IgD-negative memory B cell (primary cell): ENCODE data around the gene SASH1. TPM values are rescaled to one million over a fixed set of nuclear protein-coding genes. Genes with fewer than 3 reads are reported as not detected.

Source experiments
- H3K27ac Mint-ChIP-seq, 3 donors: one replicate each; pipeline ENCODE4 v1.8.0; 2020 to 2022; ENCODE audit warnings: mild to moderate bottlenecking in 3 of 3, mixed read lengths in 3 of 3, moderate library complexity in 1 of 3
- H3K27me3 Mint-ChIP-seq: one replicate; pipeline ENCODE4 v1.8.0; 2021; ENCODE audit warnings: mixed read lengths
- H3K36me3 Mint-ChIP-seq: one replicate; pipeline ENCODE4 v1.8.0; 2020; ENCODE audit warnings: mild to moderate bottlenecking, mixed read lengths
- H3K4me1 Mint-ChIP-seq, 3 donors: one replicate each; pipeline ENCODE4 v1.8.0; 2020 to 2022; ENCODE audit warnings: mixed read lengths in 3 of 3, mild to moderate bottlenecking in 1 of 3
- H3K4me3 Mint-ChIP-seq, 4 donors: one replicate each; pipeline ENCODE4 v1.8.0; 2020 to 2022; ENCODE audit warnings: mild to moderate bottlenecking in 4 of 4, mixed read lengths in 4 of 4, moderate library complexity in 3 of 4
- H3K9me3 Mint-ChIP-seq, 3 donors: one replicate each; pipeline ENCODE4 v1.8.0; 2020 to 2021; ENCODE audit warnings: mixed read lengths in 3 of 3, mild to moderate bottlenecking in 1 of 3
- polyA plus RNA-seq: library from polyadenylated mRNA; unstranded; fragments of 300-500 nt; fragmentation: Illumina TruSeq; gene quantifications from one replicate; pipeline ENCODE4 v1.2.3, GENCODE V29; 2021

SASH1 gene
- polyA plus RNA-seq, 1 donor from 2014 or later, result 0.55 TPM

GRCh38 chr6:148396411-148396810 lies 53.8 kb downstream of the SASH1 start:
- H3K9me3 Mint-ChIP-seq, result no peaks in the 10 kb centered on the region
- H3K27me3 Mint-ChIP-seq, result peaks cover 8% of the 10 kb centered on the region
- H3K36me3 Mint-ChIP-seq, result peaks cover 5% of the 10 kb centered on the region
- no peak overlapping the region for H3K4me3 Mint-ChIP-seq
- no peak overlapping the region for H3K27ac Mint-ChIP-seq
- no peaks in the 10 kb centered on the region for H3K4me1 Mint-ChIP-seq

- Mint-ChIP-seq H3K4me1 (no peaks in the 10 kb centered on the region), H3K27me3 (peaks cover 8% of the 10 kb centered on the region)
Observed at GRCh38 chr6:148396926-148397325, 54.3 kb downstream of the SASH1 start.

GRCh38 chr6:148398244-148398643 lies 55.6 kb downstream of the SASH1 start:
- peaks cover 4% of the 10 kb centered on the region for H3K36me3 Mint-ChIP-seq
- H3K4me3 Mint-ChIP-seq, result no peak overlapping the region

More at GRCh38 chr6:148396926-148397325, 54.3 kb downstream of the SASH1 start:
- no peak overlapping the region for H3K27ac Mint-ChIP-seq
- no peaks in the 10 kb centered on the region for H3K9me3 Mint-ChIP-seq
- H3K36me3 Mint-ChIP-seq, result peaks cover 5% of the 10 kb centered on the region
- H3K4me3 Mint-ChIP-seq, result no peak overlapping the region

GRCh38 chr6:148398678-148399077 lies 56.0 kb downstream of the SASH1 start:
- Mint-ChIP-seq H3K9me3 (no peaks in the 10 kb centered on the region), H3K27me3 (peaks cover 9% of the 10 kb centered on the region), H3K4me1 (no peaks in the 10 kb centered on the region), H3K4me3 (no peak overlapping the region), H3K27ac (peak overlapping the region in 1 of 3 donors; percentile 8), H3K36me3 (peaks cover 4% of the 10 kb centered on the region)

More at GRCh38 chr6:148398244-148398643, 55.6 kb downstream of the SASH1 start:
- Mint-ChIP-seq H3K9me3 (no peaks in the 10 kb centered on the region), H3K27me3 (peaks cover 8% of the 10 kb centered on the region), H3K4me1 (no peaks in the 10 kb centered on the region), H3K27ac (no peak overlapping the region)

- Mint-ChIP-seq H3K36me3 (no peaks in the 10 kb centered on the region), H3K9me3 (no peaks in the 10 kb centered on the region)
Observed at GRCh38 chr6:148401571-148401970, 58.9 kb downstream of the SASH1 start.

GRCh38 chr6:148404456-148405054 lies 61.9 kb downstream of the SASH1 start:
- Mint-ChIP-seq H3K4me1 (no peaks in the 10 kb centered on the region), H3K4me3 (no peak overlapping the region), H3K27me3 (peaks cover 9% of the 10 kb centered on the region), H3K27ac (no peak overlapping the region), H3K9me3 (no peaks in the 10 kb centered on the region), H3K36me3 (no peaks in the 10 kb centered on the region)

More at GRCh38 chr6:148401571-148401970, 58.9 kb downstream of the SASH1 start:
- H3K27me3 Mint-ChIP-seq, result peaks cover 6% of the 10 kb centered on the region
- no peak overlapping the region for H3K4me3 Mint-ChIP-seq
- H3K27ac Mint-ChIP-seq, result no peak overlapping the region
- no peaks in the 10 kb centered on the region for H3K4me1 Mint-ChIP-seq

- Mint-ChIP-seq H3K27me3 (peaks cover 8% of the 10 kb centered on the region), H3K27ac (no peak overlapping the region), H3K4me1 (no peaks in the 10 kb centered on the region), H3K36me3 (no peaks in the 10 kb centered on the region), H3K9me3 (no peaks in the 10 kb centered on the region), H3K4me3 (no peak overlapping the region)
Observed at GRCh38 chr6:148405894-148406293, 63.3 kb downstream of the SASH1 start.

GRCh38 chr6:148406579-148407371 lies 64.1 kb downstream of the SASH1 start:
- Mint-ChIP-seq H3K27ac (no peak overlapping the region), H3K4me1 (no peaks in the 10 kb centered on the region), H3K9me3 (no peaks in the 10 kb centered on the region), H3K4me3 (no peak overlapping the region), H3K36me3 (no peaks in the 10 kb centered on the region), H3K27me3 (peaks cover 8% of the 10 kb centered on the region)

GRCh38 chr6:148407372-148407771 lies 64.7 kb downstream of the SASH1 start:
- Mint-ChIP-seq H3K9me3 (no peaks in the 10 kb centered on the region), H3K27ac (no peak overlapping the region), H3K4me1 (no peaks in the 10 kb centered on the region), H3K4me3 (no peak overlapping the region), H3K36me3 (no peaks in the 10 kb centered on the region), H3K27me3 (peaks cover 8% of the 10 kb centered on the region)

GRCh38 chr6:148413321-148414091 lies 70.9 kb downstream of the SASH1 start:
- no peak overlapping the region for H3K27ac Mint-ChIP-seq

GRCh38 chr6:148414092-148414489 lies 71.5 kb downstream of the SASH1 start:
- H3K27ac Mint-ChIP-seq, result no peak overlapping the region
- no peak overlapping the region for H3K4me3 Mint-ChIP-seq
- H3K36me3 Mint-ChIP-seq, result no peaks in the 10 kb centered on the region
- peaks cover 3% of the 10 kb centered on the region for H3K27me3 Mint-ChIP-seq
- H3K4me1 Mint-ChIP-seq, result no peaks in the 10 kb centered on the region
- H3K9me3 Mint-ChIP-seq, result peaks cover 0 to 1% (median 0%) of the 10 kb centered on the region in 3 donors

More at GRCh38 chr6:148413321-148414091, 70.9 kb downstream of the SASH1 start:
- Mint-ChIP-seq H3K4me1 (no peaks in the 10 kb centered on the region), H3K36me3 (no peaks in the 10 kb centered on the region), H3K4me3 (no peak overlapping the region), H3K27me3 (peaks cover 3% of the 10 kb centered on the region), H3K9me3 (peaks cover 0 to 1% (median 0%) of the 10 kb centered on the region in 3 donors)

GRCh38 chr6:148414836-148415235 lies 72.2 kb downstream of the SASH1 start:
- no peaks in the 10 kb centered on the region for H3K36me3 Mint-ChIP-seq
- H3K4me1 Mint-ChIP-seq, result no peaks in the 10 kb centered on the region
- H3K4me3 Mint-ChIP-seq, result no peak overlapping the region
- H3K9me3 Mint-ChIP-seq, result peaks cover 0 to 1% (median 0%) of the 10 kb centered on the region in 3 donors
- no peak overlapping the region for H3K27ac Mint-ChIP-seq
- peaks cover 3% of the 10 kb centered on the region for H3K27me3 Mint-ChIP-seq

GRCh38 chr6:148415511-148416260 lies 73.0 kb downstream of the SASH1 start:
- Mint-ChIP-seq H3K4me3 (no peak overlapping the region), H3K27ac (no peak overlapping the region)

GRCh38 chr6:148416330-148416965 lies 73.8 kb downstream of the SASH1 start:
- Mint-ChIP-seq H3K36me3 (no peaks in the 10 kb centered on the region), H3K4me3 (no peak overlapping the region), H3K9me3 (peaks cover 0 to 1% (median 0%) of the 10 kb centered on the region in 3 donors), H3K27me3 (peaks cover 3% of the 10 kb centered on the region), H3K4me1 (no peaks in the 10 kb centered on the region), H3K27ac (no peak overlapping the region)

More at GRCh38 chr6:148415511-148416260, 73.0 kb downstream of the SASH1 start:
- Mint-ChIP-seq H3K9me3 (peaks cover 0 to 1% (median 0%) of the 10 kb centered on the region in 3 donors), H3K27me3 (peaks cover 3% of the 10 kb centered on the region), H3K4me1 (no peaks in the 10 kb centered on the region), H3K36me3 (no peaks in the 10 kb centered on the region)
